Measurements from ENCODE around the gene ARHGEF10L.

ARHGEF10L gene

DNA sequence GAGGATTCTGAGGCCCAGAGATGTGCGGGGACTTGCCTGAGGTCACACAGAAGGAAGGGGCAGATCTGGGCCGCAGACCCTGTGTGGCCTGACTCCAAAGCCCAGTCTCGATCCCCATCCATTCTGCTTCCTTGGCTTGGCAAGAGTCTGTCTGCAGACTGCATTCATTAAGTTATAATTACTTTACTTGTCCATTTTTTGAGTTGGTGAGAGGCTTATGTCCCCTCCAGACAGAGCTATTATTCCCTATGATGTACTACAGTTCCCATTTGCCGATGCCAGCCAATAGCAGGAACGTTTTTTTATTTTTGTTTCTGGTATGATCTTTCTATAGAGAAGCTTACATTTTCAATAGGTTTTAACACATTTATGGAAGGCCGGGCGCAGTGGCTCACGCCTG lies 101.5 kb downstream of the ARHGEF10L start:
- DNase-seq (ENCODE audit: low read depth in 2 of 2), result no peak
- TF ChIP-seq, protein P1, sequence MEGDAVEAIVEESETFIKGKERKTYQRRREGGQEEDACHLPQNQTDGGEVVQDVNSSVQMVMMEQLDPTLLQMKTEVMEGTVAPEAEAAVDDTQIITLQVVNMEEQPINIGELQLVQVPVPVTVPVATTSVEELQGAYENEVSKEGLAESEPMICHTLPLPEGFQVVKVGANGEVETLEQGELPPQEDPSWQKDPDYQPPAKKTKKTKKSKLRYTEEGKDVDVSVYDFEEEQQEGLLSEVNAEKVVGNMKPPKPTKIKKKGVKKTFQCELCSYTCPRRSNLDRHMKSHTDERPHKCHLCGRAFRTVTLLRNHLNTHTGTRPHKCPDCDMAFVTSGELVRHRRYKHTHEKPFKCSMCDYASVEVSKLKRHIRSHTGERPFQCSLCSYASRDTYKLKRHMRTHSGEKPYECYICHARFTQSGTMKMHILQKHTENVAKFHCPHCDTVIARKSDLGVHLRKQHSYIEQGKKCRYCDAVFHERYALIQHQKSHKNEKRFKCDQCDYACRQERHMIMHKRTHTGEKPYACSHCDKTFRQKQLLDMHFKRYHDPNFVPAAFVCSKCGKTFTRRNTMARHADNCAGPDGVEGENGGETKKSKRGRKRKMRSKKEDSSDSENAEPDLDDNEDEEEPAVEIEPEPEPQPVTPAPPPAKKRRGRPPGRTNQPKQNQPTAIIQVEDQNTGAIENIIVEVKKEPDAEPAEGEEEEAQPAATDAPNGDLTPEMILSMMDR (IDR thresholded peaks at IDR 0.05; ENCODE audit: low read depth, low read length), result no peak
- H3K4me3 ChIP-seq (replicated peaks in 1 of 2; ENCODE audit: low read depth in 2 of 2, low read length in 2 of 2), result no peak overlapping the region

DNA sequence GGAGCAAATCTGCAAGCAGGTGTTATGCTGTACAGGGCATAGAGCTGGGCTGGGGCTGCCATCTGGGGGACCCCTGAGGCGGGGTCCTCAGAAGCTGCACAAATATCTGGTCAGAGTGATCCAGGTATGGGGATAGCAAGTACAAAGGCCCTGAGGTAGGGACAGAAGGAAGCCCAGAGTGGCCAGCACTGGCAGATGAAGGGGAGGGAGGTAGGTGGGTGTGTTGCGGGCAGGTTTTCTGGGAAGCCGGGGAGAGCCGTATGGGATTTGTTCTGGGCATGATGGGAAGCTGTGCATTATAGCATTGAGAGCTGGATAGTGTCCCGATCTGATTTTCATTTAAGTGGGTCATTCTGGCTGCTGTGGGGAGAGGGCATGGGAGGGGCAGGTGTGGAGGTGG lies 102.7 kb downstream of the ARHGEF10L start:
- DNase-seq (ENCODE audit: low read depth in 2 of 2), result no peak
- TF ChIP-seq, protein P1 (IDR thresholded peaks at IDR 0.05; ENCODE audit: low read depth, low read length), result no peak
- no peak overlapping the region for H3K4me3 ChIP-seq (replicated peaks in 1 of 2; ENCODE audit: low read depth in 2 of 2, low read length in 2 of 2)

DNA sequence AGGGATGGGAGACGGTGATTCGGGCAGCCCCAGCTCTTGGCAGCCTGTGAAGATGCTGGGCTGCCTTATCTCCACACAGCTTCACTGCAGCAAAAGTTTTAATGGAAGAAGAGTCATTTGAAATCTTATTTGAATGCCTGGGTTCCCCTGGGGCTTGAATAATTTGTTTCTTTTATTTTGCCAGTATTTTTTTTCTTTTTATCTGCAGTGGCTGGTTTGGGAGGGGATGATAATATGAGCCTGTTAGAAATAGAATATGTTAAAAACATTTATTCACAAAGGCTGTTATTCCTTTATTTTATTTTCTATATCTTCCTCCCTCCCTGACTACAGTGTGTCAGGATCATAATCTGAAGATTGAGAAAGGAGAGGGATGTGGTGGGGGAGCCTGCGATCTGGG lies 103.4 kb downstream of the ARHGEF10L start:
- DNase-seq (ENCODE audit: low read depth in 2 of 2), result no peak
- H3K4me3 ChIP-seq (replicated peaks in 1 of 2; ENCODE audit: low read depth in 2 of 2, low read length in 2 of 2), result no peak overlapping the region
- TF ChIP-seq, protein P1 (IDR thresholded peaks at IDR 0.05; ENCODE audit: low read depth, low read length), result no peak

DNA sequence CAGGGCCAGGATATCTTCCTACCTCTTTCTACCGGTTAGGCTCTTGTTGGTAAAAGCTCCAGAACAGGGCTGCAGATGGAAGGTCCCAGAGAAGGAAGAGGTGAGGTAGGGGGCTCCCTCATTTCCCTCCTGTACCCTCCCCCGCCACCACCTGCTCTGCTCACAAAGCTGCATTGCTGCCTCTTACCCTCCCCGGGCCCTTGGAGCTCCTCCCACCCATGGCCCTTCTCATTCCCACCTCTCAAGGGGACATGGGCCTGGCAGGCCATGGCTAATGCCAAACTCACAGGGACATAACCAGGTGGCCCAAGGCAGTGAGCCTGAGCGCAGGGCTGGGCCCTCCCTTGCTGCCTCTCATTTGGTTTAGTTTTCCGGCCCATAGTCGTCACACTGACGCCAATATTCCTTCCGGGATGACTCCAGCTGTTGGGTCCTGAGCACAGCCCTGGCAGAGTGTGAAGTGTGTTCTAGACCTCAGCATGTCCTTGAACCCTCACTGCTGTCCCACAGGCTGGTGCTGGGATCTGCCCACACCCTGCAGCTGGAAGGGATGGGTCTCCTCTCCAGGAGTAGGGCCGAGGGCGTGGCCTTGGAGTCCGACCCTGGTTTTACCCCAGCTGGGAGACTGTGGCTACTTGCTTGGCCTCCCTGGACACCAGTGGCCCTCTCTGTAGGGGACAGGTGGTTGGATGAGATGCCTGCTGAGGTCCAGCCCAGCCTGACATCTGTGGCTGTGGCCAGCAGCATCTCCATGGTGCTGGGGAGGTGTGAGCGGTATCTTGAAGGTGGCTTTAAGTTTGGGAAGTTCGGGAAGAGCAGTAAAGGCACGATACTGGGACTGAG lies 104.6 kb downstream of the ARHGEF10L start:
- TF ChIP-seq, protein P1 (IDR thresholded peaks at IDR 0.05; ENCODE audit: low read depth, low read length), result no peak
- no peak for DNase-seq (ENCODE audit: low read depth in 2 of 2)
- no peak overlapping the region for H3K4me3 ChIP-seq (replicated peaks in 1 of 2; ENCODE audit: low read depth in 2 of 2, low read length in 2 of 2)

DNA sequence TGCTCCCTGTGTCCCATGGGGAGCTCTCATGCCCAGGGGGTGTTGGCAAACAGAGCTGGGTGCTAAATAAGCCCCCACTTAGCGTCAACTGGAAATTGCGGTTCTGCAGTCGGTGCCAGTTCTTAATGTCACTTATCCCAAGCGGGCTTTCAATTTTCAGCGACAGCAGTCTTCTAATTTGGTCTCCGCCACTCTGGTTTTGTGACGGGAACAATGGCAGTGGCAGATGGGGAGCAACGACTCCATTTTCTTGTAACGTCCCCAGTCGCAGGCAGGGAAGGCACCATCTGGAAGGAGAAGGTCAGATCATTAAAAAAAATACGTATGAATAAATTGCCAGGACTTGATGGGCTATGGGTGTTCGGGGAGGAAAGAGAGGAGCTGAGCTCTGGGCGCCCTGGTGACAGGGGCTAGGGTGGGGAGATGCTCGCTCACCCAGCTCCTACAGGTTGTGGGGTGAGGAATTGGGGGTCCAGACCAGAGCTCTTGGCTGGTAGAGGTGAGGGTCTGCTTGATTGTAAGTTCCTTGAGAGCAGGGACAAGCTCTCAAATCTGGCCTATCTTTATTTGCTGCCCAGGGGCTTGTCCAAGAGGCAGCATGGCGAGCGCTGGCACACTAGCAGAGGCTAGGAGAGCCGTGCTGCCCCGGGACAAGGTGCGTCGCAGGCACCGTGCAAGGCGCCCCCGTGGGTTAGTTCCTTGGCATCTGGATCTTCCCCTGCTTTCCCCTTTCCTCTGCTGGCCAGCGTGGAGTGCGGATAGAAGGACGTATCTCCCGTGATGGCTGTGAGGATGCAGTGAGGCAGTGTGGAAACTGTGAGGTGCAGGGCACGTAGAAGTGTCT lies 105.8 kb downstream of the ARHGEF10L start:
- no peak overlapping the region for H3K4me3 ChIP-seq (replicated peaks in 1 of 2; ENCODE audit: low read depth in 2 of 2, low read length in 2 of 2)
- TF ChIP-seq, protein P1 (IDR thresholded peaks at IDR 0.05; ENCODE audit: low read depth, low read length), result no peak
- no peak for DNase-seq (ENCODE audit: low read depth in 2 of 2)

DNA sequence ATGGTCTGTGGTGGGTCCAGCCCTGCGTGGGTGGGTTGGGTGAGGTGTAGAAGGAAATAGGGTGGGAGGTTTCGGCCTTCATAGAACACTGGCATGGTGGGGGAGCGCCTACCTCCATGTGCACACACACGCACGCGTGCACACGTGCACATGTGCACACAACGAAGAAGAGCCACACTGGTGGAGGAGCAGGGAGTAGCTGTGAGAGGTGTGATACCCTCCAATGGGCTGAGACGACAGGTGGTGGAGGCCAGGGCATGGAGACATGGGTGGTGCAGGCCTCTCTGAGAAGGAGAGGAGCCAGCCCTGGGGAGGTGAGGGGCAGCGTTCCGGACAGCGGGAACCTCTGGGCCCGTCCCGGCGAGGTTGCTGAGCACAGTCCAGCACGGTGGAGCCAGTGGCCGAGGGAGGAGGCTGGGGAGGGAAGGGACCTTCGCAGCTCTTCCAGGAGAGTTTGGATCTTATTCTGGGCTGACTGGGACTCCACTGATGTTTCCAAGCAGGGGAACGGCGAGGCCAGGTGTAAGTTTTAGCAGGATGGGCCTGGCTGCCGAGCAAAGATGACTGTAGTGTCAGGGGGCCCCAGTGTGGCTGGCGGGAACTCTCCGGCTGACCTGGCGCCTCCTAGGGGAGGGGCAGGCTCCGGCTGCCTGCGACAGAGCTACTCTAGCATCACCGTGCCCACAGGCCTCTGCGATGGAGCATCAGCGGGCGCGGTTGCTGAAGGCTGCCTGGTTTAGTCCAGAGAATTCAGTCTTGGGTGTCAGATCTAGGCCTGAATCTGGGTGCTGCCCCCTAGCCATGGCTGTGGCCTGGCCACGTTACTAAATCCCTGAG lies 107.2 kb downstream of the ARHGEF10L start:
- TF ChIP-seq, protein P1 (IDR thresholded peaks at IDR 0.05; ENCODE audit: low read depth, low read length), result no peak
- no peak for DNase-seq (ENCODE audit: low read depth in 2 of 2)
- no peak overlapping the region for H3K4me3 ChIP-seq (replicated peaks in 1 of 2; ENCODE audit: low read depth in 2 of 2, low read length in 2 of 2)

Data from cardiac fibroblast (primary cell).